ENCODE measurements around the gene C17orf113.

C17orf113 gene

DNA sequence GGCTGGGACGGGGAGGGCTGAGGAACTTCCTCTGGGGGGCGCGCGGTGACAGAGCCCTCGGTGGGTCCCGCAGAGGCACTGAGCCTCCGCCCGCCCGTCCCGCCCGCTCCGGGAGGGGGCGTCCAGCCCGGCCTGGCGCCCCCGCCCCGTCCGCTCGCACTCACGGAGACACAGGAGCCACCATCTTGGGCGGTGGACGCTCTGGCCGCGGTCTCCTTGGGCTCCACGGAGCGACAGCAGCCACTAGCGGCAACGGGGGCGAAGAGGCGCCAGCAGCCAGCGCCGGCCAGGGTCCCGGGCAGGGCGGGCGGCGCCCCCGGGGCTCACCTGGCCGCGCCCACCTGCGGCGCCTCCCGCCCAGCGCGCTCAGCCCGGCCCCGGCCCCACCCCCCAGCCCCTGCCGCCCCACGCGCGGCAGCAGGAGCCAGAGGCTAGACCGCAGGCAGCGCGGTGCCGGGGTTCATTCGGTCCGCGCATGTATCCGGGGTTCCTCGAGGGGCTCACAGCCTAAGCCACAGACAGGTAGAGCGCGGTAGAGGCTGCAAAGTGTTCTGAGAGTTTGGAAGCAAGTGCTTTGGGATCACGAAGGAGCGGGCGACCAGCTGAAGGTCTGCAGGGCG, at the start of gene C17orf113:
Gene C17orf113 (minus strand): TSS at position 209 of the 620 bp plus-strand sequence. CDS start 7,225 bp downstream, outside the sequence.
- DNase-seq (ENCODE audit: low read depth) = peak; percentile 8

DNA sequence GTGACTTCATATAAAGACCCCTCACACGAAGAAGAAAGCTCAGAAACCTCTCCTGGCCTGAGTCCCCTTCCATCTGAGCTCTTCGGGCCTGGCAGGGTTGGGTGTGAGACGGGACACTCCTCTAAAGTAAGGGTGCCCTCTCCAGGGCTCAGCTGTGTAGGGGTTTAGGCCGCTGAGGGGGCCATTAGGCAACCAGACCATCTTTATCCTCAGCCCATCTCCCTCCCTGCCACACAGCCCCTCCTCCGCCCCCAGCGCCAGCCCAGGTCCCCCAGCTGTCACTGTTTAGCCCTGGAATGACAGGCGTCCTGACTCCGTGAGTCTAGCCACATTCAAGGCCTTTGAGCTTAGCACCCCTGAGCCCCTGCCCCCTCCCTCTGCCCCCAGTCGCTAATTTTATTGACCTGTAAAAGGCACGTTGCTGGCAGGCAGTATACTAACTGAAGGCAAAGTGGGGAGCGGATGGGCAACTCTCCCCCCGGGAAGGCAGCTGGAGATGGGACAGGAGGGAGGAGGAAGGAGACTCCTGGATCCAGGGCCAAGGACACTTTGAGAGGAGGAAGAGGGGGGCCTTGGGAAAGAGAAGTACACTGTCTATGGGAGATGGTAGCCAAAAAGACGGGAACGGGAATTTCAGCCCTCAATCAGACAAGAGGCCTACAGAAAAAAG, 48.5 kb upstream of the C17orf113 start:
- DNase-seq (ENCODE audit: low read depth) = no peak

DNA sequence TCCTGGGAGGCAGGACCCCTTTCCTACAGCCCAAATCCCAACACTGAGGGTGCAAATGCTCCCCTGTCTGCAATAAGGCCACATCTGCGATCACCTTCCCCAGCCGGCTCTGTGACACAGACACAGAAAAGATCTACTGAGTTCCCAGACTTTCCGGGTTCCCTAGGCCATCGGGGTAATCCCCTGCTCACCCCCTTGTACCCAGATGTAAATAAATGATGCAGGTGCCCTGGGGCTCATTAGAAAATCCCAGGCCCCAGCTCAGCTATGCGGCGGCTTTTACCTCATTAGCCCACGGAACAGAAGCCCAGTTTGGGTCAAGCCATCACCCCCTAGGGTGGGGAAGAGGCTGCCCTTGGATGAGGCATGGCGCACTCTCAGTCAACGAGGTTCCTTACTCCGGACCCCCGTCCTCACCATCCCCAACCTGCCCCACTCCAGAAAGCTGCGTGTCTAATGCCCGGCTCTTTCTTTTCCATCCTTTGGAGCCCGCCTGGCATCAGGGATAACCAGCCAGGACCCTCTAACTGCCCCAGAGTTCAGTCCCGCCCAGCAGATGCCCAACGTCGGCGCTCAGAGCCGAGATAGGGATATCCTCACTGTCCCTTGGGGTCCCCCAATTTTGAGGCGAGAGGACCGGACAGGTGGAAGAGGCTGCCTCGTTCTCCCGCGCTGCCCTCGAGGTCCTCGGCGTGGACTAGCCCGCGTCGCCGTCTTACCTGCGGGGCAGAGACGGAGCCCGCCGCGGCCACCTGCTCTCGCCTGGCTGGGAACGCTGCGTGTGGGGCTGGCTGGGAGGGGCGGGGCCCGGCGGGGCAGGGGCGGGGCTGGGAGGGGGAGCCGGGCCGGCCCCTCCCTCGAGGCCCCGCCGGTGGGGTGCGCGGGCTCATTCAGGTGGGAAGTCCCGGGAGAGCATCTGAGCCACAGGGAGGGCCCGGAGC, 47.6 kb upstream of the C17orf113 start, which contains the start of gene ZNF385C:
Gene ZNF385C (minus strand): TSS at position 783 of the 941 bp plus-strand sequence. CDS start 35,417 bp downstream, outside the sequence.
- no peak for DNase-seq (ENCODE audit: low read depth)

DNA sequence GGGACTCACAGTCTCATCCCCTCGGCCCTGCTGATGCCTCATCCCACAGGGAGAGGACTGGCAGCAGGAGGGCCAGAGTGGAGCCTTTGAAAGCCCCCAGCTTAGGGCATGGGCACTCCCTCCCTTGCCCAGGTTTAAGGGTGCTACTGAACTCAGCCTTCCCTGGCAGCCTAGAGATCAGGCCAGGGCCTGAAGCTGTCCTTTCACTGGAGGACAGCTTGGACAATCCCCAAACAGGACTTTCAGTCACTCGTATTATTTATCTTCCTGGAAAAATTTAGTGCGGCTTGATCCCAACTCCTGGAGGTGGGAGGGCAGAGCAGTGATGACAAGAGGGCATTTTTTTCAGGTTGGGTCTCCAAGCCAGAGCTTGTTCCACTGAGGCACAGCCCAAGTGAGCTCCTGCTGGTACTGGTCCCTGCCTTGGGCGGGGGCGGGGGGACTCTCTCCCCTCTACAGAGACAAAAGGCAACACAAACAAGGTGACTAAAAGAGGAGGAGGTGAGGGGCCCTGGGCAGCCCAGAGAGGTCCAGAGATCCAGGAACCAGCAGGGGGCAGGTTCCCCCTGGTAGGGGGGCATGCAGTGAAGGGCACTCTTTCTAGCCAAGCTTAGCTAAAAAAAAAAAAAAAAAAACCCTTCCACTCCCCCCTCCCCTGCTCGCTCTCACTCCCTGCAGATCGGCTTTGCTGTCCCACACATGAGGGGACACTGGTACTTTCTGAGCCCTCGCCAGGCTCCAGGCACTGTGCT, 46.1 kb upstream of the C17orf113 start:
- DNase-seq (ENCODE audit: low read depth) = no peak

DNA sequence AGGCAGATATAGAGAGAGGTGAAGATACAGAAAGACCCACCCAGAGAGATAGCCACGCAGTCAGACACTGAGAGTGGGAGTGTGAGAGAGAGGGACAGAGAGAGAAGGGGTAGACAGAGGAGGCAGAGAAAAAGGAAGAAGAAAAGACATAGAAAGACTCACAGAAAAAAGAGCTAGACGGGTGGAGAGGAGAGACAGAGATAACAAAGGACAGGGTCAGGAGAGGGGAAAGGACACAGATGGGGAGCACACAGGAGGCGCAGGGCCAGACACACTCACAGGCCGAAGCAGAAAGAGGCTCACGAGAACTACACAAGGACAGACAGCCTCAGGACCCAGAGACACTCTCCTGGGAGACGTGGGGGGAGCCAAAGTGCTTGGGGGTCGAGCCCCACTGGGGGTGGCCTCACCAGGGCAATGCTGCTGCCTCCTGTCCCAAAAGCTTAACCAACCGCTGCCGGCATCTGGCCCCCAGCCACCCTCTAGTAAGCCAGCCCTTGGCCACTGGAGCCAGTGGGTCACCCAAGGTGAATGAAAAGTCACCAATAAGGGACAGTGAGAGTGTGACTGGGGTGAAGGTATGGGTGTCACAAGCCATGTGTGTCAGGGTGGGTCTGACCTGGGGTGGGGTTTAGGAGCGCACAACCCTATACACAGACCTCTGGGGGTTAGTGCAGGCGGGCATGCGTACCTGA, 44.1 kb upstream of the C17orf113 start:
- DNase-seq (ENCODE audit: low read depth) = no peak

DNA sequence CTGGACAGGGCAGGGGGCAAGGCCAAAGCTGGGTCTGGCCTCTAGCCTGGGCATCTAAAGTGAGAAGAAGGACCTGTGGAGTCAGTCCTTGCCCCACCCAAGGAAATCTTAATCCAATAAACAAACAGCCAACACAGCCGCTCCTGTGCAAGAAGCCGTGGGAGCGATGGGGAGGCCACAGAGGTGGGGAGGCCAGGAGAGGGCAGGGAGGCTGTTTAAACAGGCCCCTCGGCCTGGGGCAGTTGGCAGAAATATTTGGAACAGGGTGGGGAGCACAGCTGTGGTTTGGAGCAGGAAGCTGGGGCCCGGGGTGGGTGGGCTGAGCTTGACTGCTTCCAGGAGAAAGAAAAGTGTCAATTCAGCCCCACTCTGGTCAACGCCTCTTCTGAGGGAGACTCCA, 42.5 kb upstream of the C17orf113 start:
- no peak for DNase-seq (ENCODE audit: low read depth)

DNA sequence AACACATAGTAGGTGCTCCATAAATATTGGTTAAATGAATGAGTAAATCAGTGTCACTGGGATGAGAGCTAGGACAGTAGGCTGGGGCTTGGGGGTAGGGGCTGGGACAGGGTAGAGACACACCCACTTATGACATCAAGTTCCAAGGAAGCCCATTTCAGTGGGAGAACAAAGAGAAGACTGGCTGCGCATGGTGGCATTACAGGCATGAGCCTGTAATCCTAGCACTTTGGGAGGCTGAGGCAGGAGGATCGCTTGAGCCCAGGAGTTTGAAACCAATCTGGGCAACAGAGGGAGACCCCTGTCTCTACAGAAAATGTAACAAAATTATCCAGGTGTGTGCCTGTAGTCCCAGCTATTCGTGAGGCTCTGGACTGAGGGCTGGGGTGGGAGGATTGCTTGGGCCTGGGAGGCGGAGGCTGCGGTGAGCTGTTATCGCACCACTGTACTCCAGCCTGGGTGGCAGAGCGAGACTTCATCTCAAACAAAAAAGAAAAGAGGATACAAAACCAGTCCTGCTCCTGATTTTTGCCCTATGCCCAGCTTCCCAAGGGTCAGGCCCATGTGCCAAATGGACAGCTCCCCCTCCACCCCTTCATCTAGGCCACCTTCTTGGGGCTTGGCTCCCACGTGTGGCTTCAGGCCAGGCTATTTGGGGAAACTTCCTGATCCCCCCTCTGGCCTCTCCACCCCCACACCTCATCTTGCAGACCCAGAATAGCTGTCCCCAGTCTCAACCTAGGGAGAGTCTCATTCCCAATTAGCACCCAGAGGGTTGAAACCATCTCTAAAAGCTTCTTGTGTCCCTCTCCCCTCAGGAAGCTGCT, 40.8 kb upstream of the C17orf113 start:
- DNase-seq (ENCODE audit: low read depth) = no peak

DNA sequence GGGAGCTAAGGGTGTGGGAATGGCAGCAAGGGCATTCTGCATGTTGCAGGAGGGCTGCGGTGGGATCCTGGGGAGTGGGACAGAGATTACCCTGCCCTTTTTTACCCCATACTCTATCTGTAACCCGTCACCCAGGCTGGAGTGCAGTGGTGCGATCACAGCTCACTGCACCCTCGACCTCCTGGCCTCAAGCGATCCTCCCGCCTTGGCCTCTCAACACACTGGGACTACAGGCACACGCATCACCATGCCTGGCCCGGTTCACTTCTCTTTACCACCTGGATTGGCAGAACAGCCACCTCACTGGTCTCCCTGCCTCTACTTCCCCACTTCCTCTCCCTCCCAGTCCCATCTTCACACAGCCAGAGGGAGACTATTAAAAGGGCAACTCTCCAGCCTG, 38.3 kb upstream of the C17orf113 start:
- no peak for DNase-seq (ENCODE audit: low read depth)

DNA sequence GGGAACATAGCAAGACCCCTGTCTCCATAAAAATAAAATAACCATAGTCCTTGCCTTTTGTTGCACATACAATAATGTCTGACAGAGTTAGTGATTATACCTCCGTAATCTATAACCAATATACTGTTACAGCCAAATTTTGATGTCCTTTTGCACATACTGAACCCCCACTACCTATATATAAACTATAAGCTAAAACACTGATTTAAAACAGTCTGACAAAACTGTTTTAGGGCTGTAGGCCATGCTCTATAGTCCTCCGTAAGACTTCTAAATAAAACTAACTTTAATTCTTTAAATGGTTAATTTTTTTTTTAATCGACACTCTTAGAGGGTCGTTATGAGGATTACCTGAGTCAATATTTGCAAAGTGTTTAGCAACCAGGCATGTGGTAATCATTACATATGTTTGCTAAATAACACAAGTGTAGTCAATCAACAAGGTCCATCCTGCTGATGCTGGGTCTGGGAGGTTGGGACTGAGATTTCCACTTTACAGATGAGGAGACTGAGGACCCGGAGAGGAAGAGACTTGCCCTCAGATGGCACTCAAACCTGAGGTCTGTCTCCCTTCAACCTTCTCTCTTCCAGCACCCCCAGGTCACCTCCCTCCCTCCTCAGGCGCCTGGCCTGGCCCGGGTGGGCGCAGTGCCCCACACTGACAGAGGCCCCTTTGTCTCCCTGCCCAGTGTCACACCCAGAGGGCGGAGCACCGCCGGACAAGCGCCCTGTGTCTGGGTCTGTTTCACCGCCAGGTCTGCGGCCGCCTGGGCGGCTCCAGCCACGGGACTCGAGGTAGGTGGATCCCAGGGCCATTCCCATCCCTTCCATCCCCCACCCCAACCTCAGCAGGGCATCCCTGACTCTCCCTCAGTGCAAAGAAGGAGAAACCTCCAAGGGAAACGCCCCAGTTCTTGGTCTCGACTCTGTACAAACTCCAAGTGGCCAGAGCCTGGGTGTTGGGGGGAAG, 37.6 kb upstream of the C17orf113 start:
- DNase-seq (ENCODE audit: low read depth) = no peak

DNA sequence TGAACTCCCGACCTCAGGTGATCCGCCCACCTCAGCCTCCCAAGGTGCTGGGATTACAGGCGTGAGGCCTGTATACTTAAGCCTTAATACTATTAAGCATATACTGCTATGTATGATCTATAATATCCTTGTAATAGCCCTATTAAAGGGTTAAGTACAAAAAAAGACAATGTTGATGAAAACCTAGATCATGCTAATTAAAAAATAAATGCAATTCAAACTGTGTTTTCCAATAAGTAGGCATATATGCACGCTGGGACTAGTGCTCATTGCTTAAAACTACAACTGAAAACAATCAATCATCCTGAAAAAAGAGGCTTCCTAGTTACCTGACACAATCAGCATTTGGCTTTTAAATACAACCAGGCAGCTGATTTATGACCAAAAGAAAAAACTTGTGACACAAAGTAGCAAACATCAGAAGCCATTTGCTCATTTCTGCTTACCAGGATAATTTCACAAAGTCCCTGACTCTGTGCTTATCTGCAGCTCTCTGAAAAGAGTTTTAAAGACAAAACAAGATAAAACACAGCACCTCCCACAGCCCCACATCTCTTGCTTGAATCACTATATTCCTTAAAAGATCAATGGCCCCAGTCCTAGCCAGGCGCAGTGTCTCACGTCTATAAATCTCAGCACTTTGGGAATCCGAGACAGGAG, 36.8 kb upstream of the C17orf113 start:
- DNase-seq (ENCODE audit: low read depth) = no peak

DNA sequence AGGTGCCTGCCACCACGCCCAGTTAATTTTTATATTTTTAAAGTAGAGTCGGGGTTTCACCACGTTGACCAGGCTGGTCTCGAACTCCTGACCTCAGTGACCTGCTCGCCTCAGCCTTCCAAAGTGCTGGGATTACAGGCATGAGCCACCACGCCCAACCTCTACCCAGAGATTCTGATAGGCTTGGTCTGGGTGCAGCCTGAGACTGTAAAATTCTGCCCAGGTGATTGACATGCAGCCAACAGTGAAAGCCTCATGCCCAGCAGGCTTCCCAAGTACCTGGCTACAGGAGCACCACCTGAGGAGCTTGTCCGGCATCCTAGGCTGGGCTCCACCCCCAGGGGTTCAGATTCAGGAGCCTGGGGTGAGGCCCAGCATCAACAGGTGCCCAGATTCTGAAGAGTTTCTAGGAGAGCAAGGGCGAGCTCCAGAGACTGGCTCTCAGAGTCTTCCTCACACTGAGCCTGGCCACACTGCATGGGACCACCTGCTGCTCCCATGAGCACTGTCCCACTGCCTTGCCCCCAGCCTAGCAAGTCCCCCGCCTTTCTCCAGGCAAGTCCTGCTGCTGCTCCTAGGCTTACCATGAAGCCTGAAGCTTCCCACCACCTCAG, 31.2 kb upstream of the C17orf113 start:
- DNase-seq (ENCODE audit: low read depth) = no peak

DNA sequence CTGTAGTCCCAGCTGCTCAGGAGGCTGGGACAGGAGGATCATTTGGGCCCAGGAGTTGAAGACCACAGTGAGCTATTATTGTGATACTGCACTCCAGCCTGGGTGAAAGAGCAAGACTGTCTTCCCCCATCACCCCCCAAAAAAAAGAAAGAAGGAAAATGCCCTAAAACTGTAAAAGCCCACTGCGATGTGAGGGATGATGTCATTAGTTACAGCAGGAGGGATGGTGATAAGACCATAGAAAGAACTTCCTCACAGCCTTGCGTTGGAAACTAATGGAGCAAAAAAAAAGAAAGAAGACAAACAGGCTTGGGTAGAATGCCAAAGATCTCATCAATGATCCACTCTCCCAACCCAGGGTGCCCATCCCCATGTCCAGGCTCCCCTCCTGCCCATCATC, 29.1 kb upstream of the C17orf113 start:
- no peak for DNase-seq (ENCODE audit: low read depth)

DNA sequence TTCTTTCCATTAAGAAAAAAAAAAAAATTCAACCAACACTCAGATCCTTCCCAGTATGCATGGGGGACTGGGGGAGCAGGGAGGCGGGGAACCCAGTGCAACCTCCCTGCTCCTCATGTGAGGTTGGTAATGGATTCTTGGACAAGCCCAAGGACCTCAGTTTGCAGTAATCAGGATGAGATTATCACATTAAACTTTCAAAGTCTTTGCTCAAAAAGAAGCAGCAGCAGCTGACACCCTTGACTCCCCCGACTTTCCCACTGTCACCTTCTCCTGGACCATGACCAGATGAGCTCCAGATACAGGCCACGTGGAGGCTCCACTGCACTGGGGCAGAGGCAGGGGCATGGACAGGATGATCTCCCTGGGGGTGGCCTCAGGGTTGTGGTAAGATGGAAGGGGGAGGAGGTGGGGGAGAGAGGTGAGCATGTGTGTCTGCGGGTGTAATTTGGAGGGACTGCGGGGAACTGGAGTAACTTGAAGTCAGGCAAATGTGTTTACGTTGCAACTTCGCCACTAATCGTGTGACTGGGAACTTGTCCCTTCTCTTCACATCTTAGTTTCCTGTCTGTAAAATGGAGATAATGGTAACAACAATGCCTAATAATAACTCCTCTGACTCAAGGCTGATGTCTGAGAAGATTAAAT, 28.1 kb upstream of the C17orf113 start:
- no peak for DNase-seq (ENCODE audit: low read depth)

DNA sequence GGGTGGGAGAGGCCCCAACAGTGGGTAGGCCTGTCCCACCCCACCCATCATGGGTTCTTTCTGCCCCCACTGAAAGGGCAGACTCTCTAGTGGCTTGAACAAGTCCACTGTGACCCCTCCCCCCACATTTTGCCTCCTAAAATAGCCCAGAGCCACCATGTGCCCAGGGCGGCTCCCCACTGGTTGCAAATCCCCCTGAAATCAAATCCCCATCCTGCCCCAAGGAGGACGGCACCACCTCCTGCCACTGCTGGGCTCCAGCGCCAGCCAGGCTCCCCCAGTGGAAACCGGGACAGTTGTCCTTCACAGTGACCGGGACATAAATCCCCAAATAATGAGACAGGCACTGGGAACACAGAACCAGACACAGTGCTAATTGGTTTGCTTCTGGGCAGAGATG, 27.4 kb upstream of the C17orf113 start:
- no peak for DNase-seq (ENCODE audit: low read depth)

DNA sequence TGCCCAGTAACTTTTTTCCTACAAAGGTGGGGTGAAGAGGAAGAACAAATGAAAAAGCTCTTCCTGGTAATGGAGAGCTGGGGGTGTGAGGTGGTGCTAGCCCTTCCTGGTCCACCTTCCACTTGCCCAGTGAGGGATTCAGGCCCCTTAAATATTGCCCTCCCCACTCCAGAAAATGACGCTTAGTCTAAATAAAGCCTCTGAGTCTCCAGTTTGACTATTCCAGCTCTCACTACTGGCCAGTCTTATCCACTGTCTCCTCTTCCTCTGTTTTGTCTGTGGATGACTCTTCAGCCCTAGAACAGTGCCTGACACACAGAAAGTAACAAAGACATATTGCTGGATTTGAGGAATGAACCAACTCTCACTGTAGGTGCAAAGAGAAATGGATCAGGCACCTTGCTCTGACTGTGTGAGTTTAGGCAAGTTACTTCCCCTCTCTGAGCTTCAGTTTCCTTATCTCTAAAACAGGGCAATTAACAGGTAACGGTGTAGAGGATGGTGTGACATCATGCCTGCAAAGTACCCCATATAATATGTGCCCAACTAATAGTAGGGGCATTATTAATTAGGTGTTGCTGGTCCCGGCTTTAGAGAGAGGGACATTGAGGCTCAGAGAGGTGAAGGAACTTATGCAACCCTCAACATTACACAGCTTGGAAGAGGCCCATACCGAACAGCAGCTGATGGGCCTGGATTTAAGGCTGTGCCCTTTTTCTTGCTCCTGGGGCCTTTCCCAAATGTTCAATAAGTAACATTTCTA, 26.6 kb upstream of the C17orf113 start:
- no peak for DNase-seq (ENCODE audit: low read depth)

DNA sequence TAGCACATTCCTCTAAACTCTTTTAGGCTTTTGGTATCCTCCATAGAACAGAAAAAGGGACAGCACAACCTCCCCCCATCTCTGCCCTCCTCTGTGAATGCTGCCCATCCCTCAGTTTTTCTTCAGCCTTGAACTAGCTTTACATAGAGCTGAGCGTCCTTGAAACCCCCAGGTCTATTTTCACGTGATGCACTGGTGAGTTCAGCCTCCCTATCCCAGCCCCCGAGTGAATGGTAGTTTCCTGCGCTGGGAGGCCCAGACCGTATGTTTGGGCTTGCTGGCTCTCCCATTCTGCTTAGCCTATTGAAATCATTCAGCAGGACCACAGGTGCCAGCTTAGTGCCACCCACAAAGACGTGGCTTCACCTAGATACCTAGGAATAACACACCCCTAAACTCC, 25.4 kb upstream of the C17orf113 start:
- no peak for DNase-seq (ENCODE audit: low read depth)

Data from stimulated activated CD8-positive, alpha-beta memory T cell treated with anti-CD3 and anti-CD28 coated beads, Interleukin-7, amount 100 ng/mL, for 24 hours (primary cell).